M059J (cell line): Measurements from ENCODE around the gene NELFCD. TPM values are rescaled to one million over a fixed set of nuclear protein-coding genes. Genes with fewer than 3 reads are reported as not detected.
"Not testable (repeated sequence)": the region's sequence is repeated elsewhere in the genome, so short reads cannot be mapped to it uniquely, and the experiment has no call there.

Experiments used
- DNase-seq: peaks from one replicate; pipeline ENCODE4 v3.0.0-alpha.2; 2012; ENCODE audit warnings: low read depth
- total RNA-seq: library from RNA; depleted of rRNA; stranded (reverse); fragments of >200 nt; shearing (Covaris generic); gene quantifications from 2 replicates; pipeline ENCODE4 v1.2.3, GENCODE V29; 2014; rRNA removed

Gene NELFCD
- 64.8 and 85.1 TPM in 2 replicates for total RNA-seq

GRCh38 chr20:58980711-58981627 is at the start of gene NELFCD:
TSS of gene NELFCD (plus strand) at chr20:58981256. CDS start at chr20:58981310, 54 bp downstream.
- peak; percentile 82 for DNase-seq

- no peak for DNase-seq
Observed at GRCh38 chr20:58932170-58932569, 48.9 kb upstream of the NELFCD start.

- no peak for DNase-seq
Observed at GRCh38 chr20:58938078-58938477, 43.0 kb upstream of the NELFCD start.

- no peak for DNase-seq
Observed at GRCh38 chr20:58938541-58938940, 42.5 kb upstream of the NELFCD start.

GRCh38 chr20:58941471-58941870 is 39.6 kb upstream of the NELFCD start:
- DNase-seq: no peak

GRCh38 chr20:58942549-58942948 is 38.5 kb upstream of the NELFCD start:
- DNase-seq: no peak

GRCh38 chr20:58944610-58945009 is 36.4 kb upstream of the NELFCD start:
- DNase-seq: no peak

GRCh38 chr20:58945965-58946631 is 35.0 kb upstream of the NELFCD start:
- DNase-seq: no peak

- not testable (repeated sequence) for DNase-seq
Observed at GRCh38 chr20:58947797-58948388, 33.2 kb upstream of the NELFCD start.

- no peak for DNase-seq
Observed at GRCh38 chr20:58950603-58951002, 30.5 kb upstream of the NELFCD start.

- DNase-seq: no peak
Observed at GRCh38 chr20:58953050-58953449, 28.0 kb upstream of the NELFCD start.

- DNase-seq: no peak
Observed at GRCh38 chr20:58956078-58956477, 25.0 kb upstream of the NELFCD start.

GRCh38 chr20:58959652-58960051 is 21.4 kb upstream of the NELFCD start:
- peak; percentile 20 for DNase-seq

GRCh38 chr20:58963060-58963584 is 17.9 kb upstream of the NELFCD start:
- DNase-seq: no peak

- DNase-seq: not testable (repeated sequence)
Observed at GRCh38 chr20:58963922-58964321, 17.1 kb upstream of the NELFCD start.

- no peak for DNase-seq
Observed at GRCh38 chr20:58965270-58966064, 15.6 kb upstream of the NELFCD start.

- DNase-seq: no peak
Observed at GRCh38 chr20:58967652-58968429, 13.2 kb upstream of the NELFCD start.

GRCh38 chr20:58969439-58969838 is 11.6 kb upstream of the NELFCD start:
- DNase-seq: no peak

- DNase-seq: no peak
Observed at GRCh38 chr20:58970146-58970545, 10.9 kb upstream of the NELFCD start.

GRCh38 chr20:58971429-58971828 is 9.6 kb upstream of the NELFCD start:
- no peak for DNase-seq

GRCh38 chr20:58973179-58973578 is 7.9 kb upstream of the NELFCD start:
- no peak for DNase-seq
